Ovary (tissue), 3 donors: ENCODE data around the gene UBE3C.

Experiments
- EP300 ChIP-seq: sonication (generic); formaldehyde crosslinking; IDR thresholded peaks from one replicate; pipeline ENCODE4 v1.6.1; 2017; ENCODE audit warnings: antibody characterized with exemption
- POLR2A ChIP-seq: fragments of 450-650 bp; IDR thresholded peaks from one replicate; pipeline ENCODE4 v1.6.1; 2017; ENCODE audit warnings: antibody characterized with exemption, mild to moderate bottlenecking, moderate library complexity
- TF ChIP-seq, protein P1 (sequence below), 3 donors: fragments of 450-650 bp in 2 of 3; fragments of 200-600 bp in 1 of 3; IDR thresholded peaks; one replicate each; pipeline versions ENCODE4 v1.5.1 to v1.8.0; 2016 to 2022; ENCODE audit warnings: antibody characterized with exemption in 3 of 3, mild to moderate bottlenecking in 1 of 3
- donor health status: DM: no; HTN: no; CAD: no.

DNA sequence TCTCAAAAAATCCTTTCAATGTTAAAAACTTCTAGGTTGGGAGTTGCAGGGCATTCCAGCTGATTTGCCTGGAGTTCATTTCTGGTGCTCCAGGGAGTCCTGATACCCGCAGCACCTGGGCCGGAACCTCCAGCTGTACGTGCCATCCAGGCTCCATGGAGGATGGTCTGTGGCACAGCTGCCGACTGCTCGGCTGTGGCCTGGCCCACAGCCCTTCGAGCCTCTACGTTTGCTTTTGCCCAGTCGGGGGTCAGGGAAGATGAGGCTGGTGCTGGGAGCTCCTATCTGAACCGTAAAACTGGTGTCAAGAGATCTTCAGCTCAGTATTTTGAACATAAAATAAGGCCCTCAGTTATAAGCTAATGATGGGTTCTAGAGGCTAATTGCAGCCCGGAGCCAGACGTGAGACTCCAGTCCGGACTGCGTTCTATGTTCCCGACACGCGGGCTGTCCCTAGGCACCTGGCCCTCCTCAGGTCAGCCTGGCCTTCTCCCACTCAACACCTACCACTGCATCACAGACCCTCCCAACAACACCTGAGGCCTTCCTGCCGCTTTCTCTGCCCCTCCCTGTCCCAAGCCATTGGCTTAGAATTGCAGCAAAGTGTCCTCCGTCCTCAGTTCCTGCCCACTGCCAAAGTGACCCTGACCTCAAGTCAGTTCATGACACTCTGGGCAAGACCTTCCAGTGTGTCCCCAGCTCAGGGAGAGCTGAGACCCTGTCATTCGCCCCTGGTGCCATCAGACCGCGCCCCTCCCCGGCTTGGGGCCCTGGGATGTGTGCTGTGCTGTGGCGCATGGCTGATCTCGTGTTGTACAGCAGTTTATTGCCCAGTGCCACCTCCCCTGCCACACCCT lies 133.9 kb downstream of the UBE3C start:
- TF ChIP-seq, protein P1, sequence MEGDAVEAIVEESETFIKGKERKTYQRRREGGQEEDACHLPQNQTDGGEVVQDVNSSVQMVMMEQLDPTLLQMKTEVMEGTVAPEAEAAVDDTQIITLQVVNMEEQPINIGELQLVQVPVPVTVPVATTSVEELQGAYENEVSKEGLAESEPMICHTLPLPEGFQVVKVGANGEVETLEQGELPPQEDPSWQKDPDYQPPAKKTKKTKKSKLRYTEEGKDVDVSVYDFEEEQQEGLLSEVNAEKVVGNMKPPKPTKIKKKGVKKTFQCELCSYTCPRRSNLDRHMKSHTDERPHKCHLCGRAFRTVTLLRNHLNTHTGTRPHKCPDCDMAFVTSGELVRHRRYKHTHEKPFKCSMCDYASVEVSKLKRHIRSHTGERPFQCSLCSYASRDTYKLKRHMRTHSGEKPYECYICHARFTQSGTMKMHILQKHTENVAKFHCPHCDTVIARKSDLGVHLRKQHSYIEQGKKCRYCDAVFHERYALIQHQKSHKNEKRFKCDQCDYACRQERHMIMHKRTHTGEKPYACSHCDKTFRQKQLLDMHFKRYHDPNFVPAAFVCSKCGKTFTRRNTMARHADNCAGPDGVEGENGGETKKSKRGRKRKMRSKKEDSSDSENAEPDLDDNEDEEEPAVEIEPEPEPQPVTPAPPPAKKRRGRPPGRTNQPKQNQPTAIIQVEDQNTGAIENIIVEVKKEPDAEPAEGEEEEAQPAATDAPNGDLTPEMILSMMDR (IDR thresholded peaks at IDR 0.05) = no peak
- no peak for TF ChIP-seq POLR2A
- TF ChIP-seq EP300 = no peak
